Parathyroid adenoma (tissue), 2 donors: ENCODE results near the gene MPZL1.
A peak's percentile ranks its signal among the peaks of the same experiment; 100 is the strongest.

Experiments
- H2AFZ ChIP-seq: fragments of 300-600 bp; sonication (generic); one replicate; pipeline ENCODE4 v1.7.0; 2017; ENCODE audit warnings: antibody characterized with exemption, mild to moderate bottlenecking
- H3K27ac ChIP-seq: fragments of 300-600 bp; sonication (generic); one replicate; pipeline ENCODE4 v1.7.0; 2017
- H3K27me3 ChIP-seq: fragments of 300-600 bp; sonication (generic); one replicate; pipeline ENCODE4 v1.7.0; 2017; ENCODE audit warnings: low read length; ENCODE audit not compliant: control insufficient read depth, insufficient read depth
- H3K36me3 ChIP-seq: fragments of 300-600 bp; sonication (generic); one replicate; pipeline ENCODE4 v1.7.0; 2017; ENCODE audit warnings: low read length; ENCODE audit not compliant: control insufficient read depth, insufficient read depth
- H3K4me1 ChIP-seq: fragments of 300-600 bp; sonication (generic); one replicate; pipeline ENCODE4 v1.7.0; 2017; ENCODE audit warnings: control low read depth
- H3K4me2 ChIP-seq: fragments of 300-600 bp; sonication (generic); one replicate; pipeline ENCODE4 v1.7.0; 2017; ENCODE audit warnings: low read length
- H3K4me3 ChIP-seq: fragments of 300-600 bp; sonication (generic); one replicate; pipeline ENCODE4 v1.7.0; 2017; ENCODE audit warnings: low read depth, low read length
- H3K79me2 ChIP-seq: fragments of 300-600 bp; sonication (generic); one replicate; pipeline ENCODE4 v1.7.0; 2017; ENCODE audit warnings: control low read depth
- H3K9ac ChIP-seq: fragments of 300-600 bp; sonication (generic); one replicate; pipeline ENCODE4 v1.7.0; 2017; ENCODE audit warnings: mild to moderate bottlenecking
- H3K9me3 ChIP-seq: fragments of 300-600 bp; sonication (generic); one replicate; pipeline ENCODE4 v1.7.0; 2017; ENCODE audit warnings: low read length; ENCODE audit not compliant: control insufficient read depth
- CTCF ChIP-seq: fragments of 300-600 bp; sonication (generic); IDR thresholded peaks from one replicate; pipeline ENCODE4 v1.7.0; 2017; ENCODE audit warnings: antibody characterized with exemption, mild to moderate bottlenecking
- donor health status: primary hyperparathyroidism.

MPZL1 gene

GRCh38 chr1:167721617-167722151 is at the start of gene MPZL1:
Gene MPZL1, plus strand, starts transcription at chr1:167721982. Its CDS starts 170 bp downstream, at chr1:167722152.
- Histone ChIP-seq H3K9ac (peak within 1 kb of the TSS; percentile 72), H3K27ac (peak within 1 kb of the TSS; percentile 61)
- TF ChIP-seq CTCF, result no peak

GRCh38 chr1:167672831-167673230 is 49.0 kb upstream of the MPZL1 start:
- Histone ChIP-seq H3K36me3 (no peaks in the 10 kb centered on the region), H2AFZ (no peak overlapping the region), H3K27ac (no peak overlapping the region), H3K79me2 (no peaks in the 10 kb centered on the region), H3K4me1 (peaks cover 5% of the 10 kb centered on the region), H3K27me3 (no peaks in the 10 kb centered on the region), H3K9ac (no peak overlapping the region), H3K4me2 (no peak overlapping the region), H3K4me3 (no peak overlapping the region), H3K9me3 (no peaks in the 10 kb centered on the region)
- TF ChIP-seq CTCF, result no peak

More at GRCh38 chr1:167721617-167722151, at the start of gene MPZL1:
- H3K4me1 ChIP-seq, result peaks cover 7% of the 10 kb centered on the region
- H3K36me3 ChIP-seq, result no peaks in the 10 kb centered on the region
- no peaks in the 10 kb centered on the region for H3K9me3 ChIP-seq
- peak within 1 kb of the TSS; percentile 88 for H2AFZ ChIP-seq
- no peaks in the 10 kb centered on the region for H3K27me3 ChIP-seq
- peak within 1 kb of the TSS; percentile 85 for H3K4me2 ChIP-seq
- peaks cover 19% of the 10 kb centered on the region for H3K79me2 ChIP-seq
- peak within 1 kb of the TSS; percentile 85 for H3K4me3 ChIP-seq

- Histone ChIP-seq H3K27me3 (no peaks in the 10 kb centered on the region), H3K4me3 (no peak overlapping the region), H2AFZ (no peak overlapping the region), H3K27ac (no peak overlapping the region), H3K36me3 (no peaks in the 10 kb centered on the region), H3K4me1 (peaks cover 5% of the 10 kb centered on the region), H3K4me2 (no peak overlapping the region), H3K9me3 (no peaks in the 10 kb centered on the region), H3K9ac (no peak overlapping the region), H3K79me2 (no peaks in the 10 kb centered on the region)
- TF ChIP-seq CTCF, result no peak
Observed at GRCh38 chr1:167673265-167673664, 48.5 kb upstream of the MPZL1 start.

GRCh38 chr1:167674156-167674555 is 47.6 kb upstream of the MPZL1 start:
- H3K4me3 ChIP-seq, result no peak overlapping the region
- no peak overlapping the region for H2AFZ ChIP-seq
- H3K27ac ChIP-seq, result no peak overlapping the region
- no peak overlapping the region for H3K9ac ChIP-seq
- no peaks in the 10 kb centered on the region for H3K9me3 ChIP-seq
- H3K27me3 ChIP-seq, result no peaks in the 10 kb centered on the region
- no peak overlapping the region for H3K4me2 ChIP-seq
- peaks cover 5% of the 10 kb centered on the region for H3K4me1 ChIP-seq
- H3K79me2 ChIP-seq, result no peaks in the 10 kb centered on the region
- TF ChIP-seq CTCF, result no peak
- H3K36me3 ChIP-seq, result no peaks in the 10 kb centered on the region

DNA sequence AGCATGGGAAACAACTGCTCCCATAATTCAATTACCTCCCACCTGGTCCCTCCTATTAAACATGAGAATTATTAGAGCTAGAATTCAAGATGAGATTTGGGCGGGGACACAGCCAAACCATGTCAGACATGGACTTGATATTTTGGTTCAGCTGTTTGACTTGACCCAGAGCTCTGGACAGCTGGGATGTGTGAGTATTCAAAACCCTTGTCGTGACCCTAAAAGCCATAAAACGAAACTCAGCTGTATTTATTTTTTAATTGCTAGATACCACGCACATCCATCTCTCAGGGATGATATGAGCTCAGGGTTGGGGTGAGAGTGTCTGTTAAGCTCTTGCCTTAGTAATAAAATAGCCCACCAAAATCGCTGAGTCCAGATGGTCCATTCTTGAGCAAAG is 46.3 kb upstream of the MPZL1 start:
- Histone ChIP-seq H3K4me3 (no peak overlapping the region), H3K4me1 (peaks cover 5% of the 10 kb centered on the region), H3K9ac (no peak overlapping the region), H3K27me3 (no peaks in the 10 kb centered on the region), H3K36me3 (no peaks in the 10 kb centered on the region), H3K27ac (no peak overlapping the region), H3K4me2 (no peak overlapping the region), H3K79me2 (no peaks in the 10 kb centered on the region), H2AFZ (no peak overlapping the region), H3K9me3 (no peaks in the 10 kb centered on the region)
- TF ChIP-seq CTCF, result no peak
